Upper lobe of left lung (tissue), 6 donors: Measurements from ENCODE around the gene PGRMC1. TPM values are rescaled to one million over a fixed set of nuclear protein-coding genes. Genes with fewer than 3 reads are reported as not detected.
A peak's percentile ranks its signal among the peaks of the same experiment; 100 is the strongest.

Source experiments
- ATAC-seq, 2 donors: fragments of 200-7000 bp; cut with Tn5 transposase; one replicate each; pipeline ENCODE4 v1.9.1; 2022; ENCODE audit warnings: mild to moderate bottlenecking in 2 of 2, moderate library complexity in 2 of 2; ENCODE audit not compliant: low FRiP score in 2 of 2
- DNase-seq, 2 donors: peaks; one replicate each; pipeline ENCODE4 v3.0.0-alpha.2; 2019 to 2020
- H3K27ac ChIP-seq, 4 donors: fragments of 200-600 bp; sonication (generic); one replicate each; pipeline ENCODE4 v1.5.1; 2016 to 2019
- H3K27me3 ChIP-seq, 4 donors: fragments of 200-600 bp; sonication (generic); one replicate each; pipeline ENCODE4 v1.5.1; 2017 to 2019
- H3K36me3 ChIP-seq, 4 donors: fragments of 200-600 bp; sonication (generic); one replicate each; pipeline ENCODE4 v1.5.1; 2016 to 2019
- H3K4me1 ChIP-seq, 4 donors: fragments of 200-600 bp; sonication (generic); one replicate each; pipeline ENCODE4 v1.5.1; 2018 to 2019
- H3K4me3 ChIP-seq, 4 donors: fragments of 200-600 bp; sonication (generic); one replicate each; pipeline ENCODE4 v1.5.1; 2017 to 2019; ENCODE audit warnings: mild to moderate bottlenecking in 2 of 4, moderate library complexity in 1 of 4
- H3K9me3 ChIP-seq, 4 donors: fragments of 200-600 bp; sonication (generic); one replicate each; pipeline ENCODE4 v1.5.1; 2018 to 2019
- CTCF ChIP-seq, 6 experiments: fragments of 450-650 bp in 4 of 6; fragments of 200-600 bp in 2 of 6; sonication (generic) in 2 of 6; IDR thresholded peaks; one replicate each; pipeline ENCODE4 v1.5.1; 2016 to 2019; ENCODE audit warnings: antibody characterized with exemption in 6 of 6
- EP300 ChIP-seq, 4 donors: sonication (generic); formaldehyde crosslinking; IDR thresholded peaks; one replicate each; pipeline ENCODE4 v1.5.1; 2017; ENCODE audit warnings: antibody characterized with exemption in 4 of 4, control low read depth in 2 of 4
- POLR2A ChIP-seq, 4 donors: fragments of 450-650 bp; IDR thresholded peaks; one replicate each; pipeline ENCODE4 v1.5.1; 2016 to 2017; ENCODE audit warnings: antibody characterized with exemption in 4 of 4, mild to moderate bottlenecking in 2 of 4
- POLR2AphosphoS5 ChIP-seq, 2 donors: sonication (generic); formaldehyde crosslinking; IDR thresholded peaks; one replicate each; pipeline ENCODE4 v1.5.1; 2017; ENCODE audit warnings: antibody characterized with exemption in 2 of 2
- WGBS, 2 donors: methylation state at CpG; one replicate each; pipeline ENCODE4 v1.1.5; 2017 to 2018; 5-methylcytosine and 5-hydroxymethylcytosine counted together
- total RNA-seq, 6 donors: library from RNA; depleted of rRNA in 4 of 6; stranded (reverse); fragments of >200 nt in 4 of 6; gene quantifications; one replicate each; pipeline versions ENCODE4 v1.1.0 to v1.2.1, GENCODE V29; 2016 to 2021
- donor health status: DM: no; HTN: no; CAD: no; lungs with moderate emphysema.
- donor health status: DM: no; HTN: yes; CAD: no; lungs with severe emphysema.

PGRMC1 gene
- total RNA-seq, 6 donors from 2014 or later, result 28.3 to 112 (median 74.3) TPM

DNA sequence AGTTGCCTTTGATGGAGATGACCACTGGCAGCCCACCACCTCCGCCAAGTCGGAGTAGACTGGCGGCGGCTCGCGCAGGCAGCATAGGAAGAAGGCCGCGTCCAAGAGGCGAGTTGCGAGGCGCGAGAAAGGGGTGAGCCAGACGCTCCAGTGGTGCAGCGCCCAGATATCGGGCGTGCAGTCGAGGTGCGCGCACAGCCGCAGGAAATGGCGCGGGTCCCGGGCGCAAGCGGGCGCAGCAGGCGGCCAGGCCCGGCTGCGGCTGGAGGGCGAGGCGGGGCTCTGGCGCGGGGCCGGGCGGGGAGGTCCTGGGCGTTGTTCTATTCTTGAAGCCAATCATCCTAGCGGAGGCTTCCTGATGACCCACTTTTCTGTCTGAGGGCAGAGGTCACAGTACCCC, 13.2 kb upstream of the PGRMC1 start:
- peak in 1 of 2 donors; percentile 54 for DNase-seq
- H3K27me3 ChIP-seq, result no peaks in the 10 kb centered on the region
- H3K27ac ChIP-seq, result no peak overlapping the region
- ATAC-seq, result no peak
- TF ChIP-seq EP300 (IDR thresholded peaks at IDR 0.05), result no peak
- no peak for TF ChIP-seq POLR2A (IDR thresholded peaks at IDR 0.05)
- no peak for TF ChIP-seq CTCF (IDR thresholded peaks at IDR 0.05)
- no peak for TF ChIP-seq POLR2AphosphoS5 (IDR thresholded peaks at IDR 0.05)
- H3K4me1 ChIP-seq, result no peaks in the 10 kb centered on the region
- H3K4me3 ChIP-seq, result no peak overlapping the region
- no peaks in the 10 kb centered on the region for H3K36me3 ChIP-seq
- WGBS, 2 donors, result 82 to 97% methylated on average over 5 to 37 of the region's 37 CpGs
- H3K9me3 ChIP-seq, result no peaks in the 10 kb centered on the region

- ATAC-seq, result no peak
- no peak for DNase-seq
- Histone ChIP-seq H3K27ac (no peak overlapping the region), H3K27me3 (no peaks in the 10 kb centered on the region), H3K4me3 (no peak overlapping the region), H3K36me3 (no peaks in the 10 kb centered on the region), H3K4me1 (no peaks in the 10 kb centered on the region), H3K9me3 (no peaks in the 10 kb centered on the region)
- TF ChIP-seq POLR2AphosphoS5 (IDR thresholded peaks at IDR 0.05) (no peak), EP300 (IDR thresholded peaks at IDR 0.05) (no peak), POLR2A (IDR thresholded peaks at IDR 0.05) (no peak), CTCF (IDR thresholded peaks at IDR 0.05) (no peak)
Observed at GRCh38 chrX:119223783-119224182, 12.3 kb upstream of the PGRMC1 start.

DNA sequence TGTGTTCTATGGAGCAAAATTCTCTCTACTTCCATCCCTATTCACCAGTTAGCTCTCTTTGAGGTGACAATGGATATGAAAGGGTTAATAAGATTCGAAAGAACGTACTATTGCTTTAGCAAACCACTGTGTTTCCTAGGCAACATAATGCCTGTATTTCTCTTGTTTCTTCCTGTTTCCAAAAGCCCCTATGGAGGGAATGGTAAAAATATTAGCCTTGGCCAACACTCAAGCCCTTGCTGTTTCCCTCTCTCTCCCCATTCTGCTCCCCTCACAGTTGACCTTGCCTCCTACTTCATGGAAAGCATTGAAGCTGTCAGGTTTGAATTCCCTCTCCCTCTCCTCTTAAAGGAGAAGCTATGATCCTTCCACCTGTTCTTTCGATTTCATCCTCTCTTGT, 9.6 kb upstream of the PGRMC1 start:
- TF ChIP-seq POLR2A (IDR thresholded peaks at IDR 0.05), result no peak
- no peak for TF ChIP-seq EP300 (IDR thresholded peaks at IDR 0.05)
- no peak overlapping the region for H3K4me3 ChIP-seq
- H3K36me3 ChIP-seq, result no peaks in the 10 kb centered on the region
- ATAC-seq, result no peak
- no peaks in the 10 kb centered on the region for H3K27me3 ChIP-seq
- no peaks in the 10 kb centered on the region for H3K9me3 ChIP-seq
- no peaks in the 10 kb centered on the region for H3K4me1 ChIP-seq
- WGBS, 2 donors, result 31 to 39% methylated on average over 3 of the region's 3 CpGs
- no peak overlapping the region for H3K27ac ChIP-seq
- DNase-seq, result no peak

DNA sequence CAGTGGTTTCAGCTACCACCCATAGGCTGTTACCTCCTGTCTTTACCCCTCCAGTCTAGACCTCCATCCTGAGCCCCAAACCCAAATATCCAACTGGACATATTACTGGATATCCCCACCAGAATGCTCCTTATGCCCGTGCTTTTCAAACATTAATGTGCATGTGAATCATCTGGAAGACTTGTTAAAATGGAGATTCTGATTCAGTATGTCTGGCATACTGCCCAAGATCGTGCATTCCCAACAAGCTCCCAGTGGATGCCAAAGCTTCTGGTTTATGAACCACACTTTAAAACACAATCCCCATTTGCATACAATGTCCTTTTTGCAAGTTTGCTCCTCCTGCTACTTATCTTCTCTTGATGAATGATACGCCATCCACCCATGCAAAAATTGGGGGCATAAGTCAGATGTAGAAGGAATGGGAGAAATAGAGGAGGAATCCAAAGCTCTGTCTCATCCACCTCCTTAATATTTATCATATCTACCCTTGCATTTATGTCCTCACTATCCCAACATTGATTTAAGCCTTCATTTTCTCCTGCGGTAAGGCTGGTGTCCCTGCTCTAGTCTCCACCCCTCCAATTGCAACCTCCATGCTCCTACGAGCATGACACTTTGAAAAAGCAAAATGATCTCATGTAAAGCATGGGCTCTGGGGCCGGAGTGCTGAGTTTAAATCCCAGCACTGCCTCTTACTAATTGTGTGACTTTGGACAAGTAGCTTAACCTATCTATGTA, 7.4 kb upstream of the PGRMC1 start:
- 77 to 78% methylated on average over 5 to 6 of the region's 6 CpGs for WGBS, 2 donors
- no peak for TF ChIP-seq CTCF (IDR thresholded peaks at IDR 0.05)
- TF ChIP-seq EP300 (IDR thresholded peaks at IDR 0.05), result no peak
- no peak for TF ChIP-seq POLR2AphosphoS5 (IDR thresholded peaks at IDR 0.05)
- TF ChIP-seq POLR2A (IDR thresholded peaks at IDR 0.05), result no peak
- no peak for DNase-seq

GRCh38 chrX:119229253-119229615, 6.9 kb upstream of the PGRMC1 start:
- DNase-seq (no peak), ATAC-seq (no peak)
- TF ChIP-seq EP300 (IDR thresholded peaks at IDR 0.05) (no peak), CTCF (IDR thresholded peaks at IDR 0.05) (no peak), POLR2AphosphoS5 (IDR thresholded peaks at IDR 0.05) (no peak), POLR2A (IDR thresholded peaks at IDR 0.05) (no peak)
- Histone ChIP-seq H3K4me3 (no peak overlapping the region), H3K27ac (no peak overlapping the region), H3K36me3 (no peaks in the 10 kb centered on the region), H3K9me3 (no peaks in the 10 kb centered on the region), H3K27me3 (no peaks in the 10 kb centered on the region), H3K4me1 (no peaks in the 10 kb centered on the region)

More for the DNA sequence above, 7.4 kb upstream of the PGRMC1 start:
- ATAC-seq, result no peak
- no peaks in the 10 kb centered on the region for H3K9me3 ChIP-seq
- H3K4me3 ChIP-seq, result no peak overlapping the region
- H3K27me3 ChIP-seq, result no peaks in the 10 kb centered on the region
- H3K4me1 ChIP-seq, result no peaks in the 10 kb centered on the region
- H3K36me3 ChIP-seq, result no peaks in the 10 kb centered on the region
- no peak overlapping the region for H3K27ac ChIP-seq
